Neural progenitor cell (in vitro differentiated cells): ENCODE results near the gene CD200. TPM values are rescaled to one million over a fixed set of nuclear protein-coding genes. Genes with fewer than 3 reads are reported as not detected.

Source experiments
- DNase-seq: peaks from one replicate; pipeline ENCODE4 v3.0.0-alpha.2; 2016; ENCODE audit warnings: low spot score
- H2AFZ ChIP-seq: fragments of 200-600 bp; sonication (generic); replicated peaks from 2 replicates; pipeline ENCODE4 v1.6.1; 2016; ENCODE audit warnings: antibody characterized with exemption
- H3F3A ChIP-seq: fragments of 200-600 bp; sonication (generic); 2 replicates; pipeline ENCODE4 v1.6.1; 2016; ENCODE audit warnings: antibody characterized with exemption, low read depth
- H3K27ac ChIP-seq: fragments of 200-600 bp; sonication (generic); 2 replicates; pipeline ENCODE4 v1.5.1; 2016; ENCODE audit warnings: mild to moderate bottlenecking
- H3K27me3 ChIP-seq: fragments of 200-600 bp; sonication (generic); 2 replicates; pipeline ENCODE4 v1.6.1; 2016; ENCODE audit warnings: mild to moderate bottlenecking, moderate library complexity
- H3K36me3 ChIP-seq: fragments of 200-600 bp; sonication (generic); 2 replicates; pipeline ENCODE4 v1.5.1; 2016
- H3K4me1 ChIP-seq: fragments of 200-600 bp; sonication (generic); 2 replicates; pipeline ENCODE4 v1.6.1; 2016; ENCODE audit warnings: mixed run types
- H3K4me2 ChIP-seq: fragments of 200-600 bp; sonication (generic); 2 replicates; pipeline ENCODE4 v1.6.1; 2016
- H3K4me3 ChIP-seq: fragments of 200-600 bp; sonication (generic); 2 replicates; pipeline ENCODE4 v1.5.1; 2016
- H3K79me2 ChIP-seq: fragments of 200-600 bp; sonication (generic); 2 replicates; pipeline ENCODE4 v1.6.1; 2016; ENCODE audit warnings: low read depth
- H3K9ac ChIP-seq: fragments of 200-600 bp; sonication (generic); 2 replicates; pipeline ENCODE4 v1.6.1; 2016
- H3K9me3 ChIP-seq: fragments of 200-600 bp; sonication (generic); 2 replicates; pipeline ENCODE4 v1.5.1; 2016; ENCODE audit warnings: low read depth
- H4K20me1 ChIP-seq: fragments of 200-600 bp; sonication (generic); 2 replicates; pipeline ENCODE4 v1.6.1; 2016; ENCODE audit warnings: low read depth
- H3K27ac Mint-ChIP-seq: 3 replicates; pipeline ENCODE4 v1.8.0; 2021; ENCODE audit warnings: mixed read lengths
- H3K27me3 Mint-ChIP-seq: 2 replicates; pipeline ENCODE4 v1.8.0; 2022; ENCODE audit warnings: low read depth, mild to moderate bottlenecking, inconsistent platforms, moderate library complexity, mixed read lengths; ENCODE audit not compliant: insufficient read depth
- H3K36me3 Mint-ChIP-seq: 3 replicates; pipeline ENCODE4 v1.8.0; 2021; ENCODE audit warnings: mixed read lengths
- H3K4me1 Mint-ChIP-seq: 3 replicates; pipeline ENCODE4 v1.8.0; 2021; ENCODE audit warnings: mixed read lengths
- H3K4me3 Mint-ChIP-seq: 3 replicates; pipeline ENCODE4 v1.8.0; 2021; ENCODE audit warnings: mild to moderate bottlenecking, moderate library complexity, mixed read lengths
- H3K9me3 Mint-ChIP-seq: 3 replicates; pipeline ENCODE4 v1.8.0; 2020; ENCODE audit warnings: mixed read lengths
- CTCF ChIP-seq: fragments of 200-600 bp; sonication (generic); IDR thresholded peaks from 2 replicates; pipeline ENCODE4 v1.5.1; 2017; ENCODE audit warnings: antibody characterized with exemption, mild to moderate bottlenecking
- EZH2 ChIP-seq: fragments of 200-600 bp; sonication (generic); IDR thresholded peaks from 2 replicates; pipeline ENCODE4 v1.6.1; 2017; ENCODE audit warnings: antibody characterized with exemption, mild to moderate bottlenecking, moderate library complexity
- EZH2phosphoT487 ChIP-seq: fragments of 200-600 bp; sonication (generic); IDR thresholded peaks from 2 replicates; pipeline ENCODE4 v1.6.1; 2017; ENCODE audit warnings: antibody characterized with exemption
- total RNA-seq: library from RNA; depleted of rRNA; stranded (reverse); fragments of >200 nt; gene quantifications from 2 replicates; pipeline ENCODE4 v1.2.3, GENCODE V29; 2015; ENCODE audit warnings: low replicate concordance

CD200 gene
- total RNA-seq, 1 donor from 2014 or later, result 48.4 TPM

DNA sequence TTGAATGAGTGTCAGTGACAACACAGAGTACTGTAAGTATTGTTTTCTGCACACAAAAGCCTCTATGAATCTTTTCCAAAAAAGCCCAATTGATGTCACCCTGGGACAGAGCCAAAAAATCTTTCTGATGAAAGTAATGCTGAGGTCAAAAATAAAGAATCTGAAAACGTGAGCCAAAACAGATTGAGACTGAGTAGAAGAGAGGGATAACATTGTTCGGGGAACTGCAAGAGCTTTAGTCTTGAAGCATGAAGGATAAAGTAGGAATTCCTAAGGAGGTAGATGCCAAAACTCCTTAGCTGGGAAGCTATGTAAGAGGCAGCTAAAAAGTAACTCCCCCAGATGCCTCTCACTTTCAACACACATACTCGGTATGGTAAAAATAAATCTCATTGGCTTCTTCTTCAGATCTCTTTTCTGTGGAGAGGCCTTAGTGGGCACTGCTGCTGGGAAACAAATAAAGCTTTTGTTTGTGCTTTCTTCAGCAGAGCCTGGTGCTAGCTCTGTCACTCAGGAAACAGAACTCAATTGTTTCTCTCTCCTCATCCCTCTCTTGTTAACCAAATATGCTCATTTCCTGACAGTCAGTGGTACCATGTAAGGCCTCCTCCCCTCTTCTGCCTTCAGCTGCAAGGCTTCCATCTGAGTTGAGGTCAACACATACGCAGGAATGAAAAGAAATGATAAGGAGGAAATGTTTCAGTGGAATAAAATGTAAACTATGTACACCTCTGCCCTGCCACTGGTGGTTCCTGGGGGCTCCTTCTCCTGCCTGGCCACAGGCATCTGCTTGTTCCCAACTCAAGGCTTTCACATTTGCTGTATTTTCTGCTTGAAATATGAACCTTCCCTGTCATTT lies 58.1 kb downstream of the CD200 start:
- H4K20me1 ChIP-seq, result no peaks in the 10 kb centered on the region
- Mint-ChIP-seq H3K27me3 (no peaks in the 10 kb centered on the region), H3K36me3 (peaks cover 4% of the 10 kb centered on the region), H3K4me1 (peaks cover 13% of the 10 kb centered on the region), H3K9me3 (peaks cover 14% of the 10 kb centered on the region), H3K4me3 (no peak overlapping the region), H3K27ac (peak overlapping the region; percentile 76)
- H3K36me3 ChIP-seq, result peaks cover 4% of the 10 kb centered on the region
- H3K27ac ChIP-seq, result peak overlapping the region; percentile 65
- H2AFZ ChIP-seq, result peak overlapping the region; percentile 46
- peaks cover 17% of the 10 kb centered on the region for H3F3A ChIP-seq
- H3K79me2 ChIP-seq, result no peaks in the 10 kb centered on the region
- H3K9ac ChIP-seq, result no peak overlapping the region
- peaks cover 14% of the 10 kb centered on the region for H3K4me1 ChIP-seq
- H3K27me3 ChIP-seq, result no peaks in the 10 kb centered on the region
- peak overlapping the region; percentile 56 for H3K4me2 ChIP-seq
- no peak overlapping the region for H3K4me3 ChIP-seq
- H3K9me3 ChIP-seq, result peaks cover 9% of the 10 kb centered on the region
- TF ChIP-seq EZH2 (no peak), EZH2phosphoT487 (no peak), CTCF (no peak)
- peak; percentile 32 for DNase-seq

GRCh38 chr3:112391648-112392047 lies 58.7 kb downstream of the CD200 start:
- no peaks in the 10 kb centered on the region for H3K27me3 Mint-ChIP-seq
- H2AFZ ChIP-seq, result peak overlapping the region; percentile 46
- H3F3A ChIP-seq, result peaks cover 17% of the 10 kb centered on the region
- peak overlapping the region; percentile 65 for H3K27ac ChIP-seq
- peaks cover 13% of the 10 kb centered on the region for H3K4me1 Mint-ChIP-seq
- H3K36me3 Mint-ChIP-seq, result peaks cover 4% of the 10 kb centered on the region
- no peak for TF ChIP-seq CTCF
- no peak for TF ChIP-seq EZH2
- TF ChIP-seq EZH2phosphoT487, result no peak
- peaks cover 9% of the 10 kb centered on the region for H3K9me3 ChIP-seq
- H3K4me3 Mint-ChIP-seq, result no peak overlapping the region
- H4K20me1 ChIP-seq, result no peaks in the 10 kb centered on the region
- peak overlapping the region; percentile 76 for H3K27ac Mint-ChIP-seq
- H3K9ac ChIP-seq, result no peak overlapping the region
- no peak for DNase-seq
- peaks cover 14% of the 10 kb centered on the region for H3K4me1 ChIP-seq
- H3K4me3 ChIP-seq, result no peak overlapping the region
- peaks cover 4% of the 10 kb centered on the region for H3K36me3 ChIP-seq
- no peaks in the 10 kb centered on the region for H3K79me2 ChIP-seq
- peaks cover 14% of the 10 kb centered on the region for H3K9me3 Mint-ChIP-seq
- no peaks in the 10 kb centered on the region for H3K27me3 ChIP-seq
- H3K4me2 ChIP-seq, result peak overlapping the region; percentile 56

GRCh38 chr3:112392393-112393359 lies 59.7 kb downstream of the CD200 start:
- no peaks in the 10 kb centered on the region for H4K20me1 ChIP-seq
- no peak overlapping the region for H3K4me3 ChIP-seq
- H3F3A ChIP-seq, result peaks cover 17% of the 10 kb centered on the region
- TF ChIP-seq EZH2phosphoT487 (no peak), EZH2 (no peak), CTCF (no peak)
- no peak overlapping the region for H3K9ac ChIP-seq
- Mint-ChIP-seq H3K27ac (no peak overlapping the region), H3K9me3 (peaks cover 14% of the 10 kb centered on the region), H3K36me3 (peaks cover 4% of the 10 kb centered on the region), H3K4me3 (peak overlapping the region; percentile 6), H3K4me1 (peaks cover 13% of the 10 kb centered on the region), H3K27me3 (no peaks in the 10 kb centered on the region)
- peaks cover 14% of the 10 kb centered on the region for H3K4me1 ChIP-seq
- no peak overlapping the region for H3K4me2 ChIP-seq
- peaks cover 4% of the 10 kb centered on the region for H3K36me3 ChIP-seq
- no peak overlapping the region for H3K27ac ChIP-seq
- no peaks in the 10 kb centered on the region for H3K27me3 ChIP-seq
- H2AFZ ChIP-seq, result no peak overlapping the region
- no peak for DNase-seq
- H3K9me3 ChIP-seq, result peaks cover 9% of the 10 kb centered on the region
- no peaks in the 10 kb centered on the region for H3K79me2 ChIP-seq
